DND-41 (cell line): ENCODE data around the gene BEST2.

Experiments
- ATAC-seq: fragments of 200-7000 bp; cut with Tn5 transposase; 3 replicates; pipeline ENCODE4 v1.9.1; 2021; ENCODE audit warnings: low read depth; ENCODE audit not compliant: insufficient read depth
- DNase-seq: peaks from one replicate; pipeline ENCODE4 v3.0.0-alpha.2; 2020
- H2AFZ ChIP-seq: 2 replicates; pipeline ENCODE4 v1.6.0; 2012; ENCODE audit warnings: low read depth, low read length
- H3K27ac ChIP-seq: 2 replicates; pipeline ENCODE4 v1.5.1; 2012; ENCODE audit warnings: low read length, inconsistent platforms
- H3K27me3 ChIP-seq: fragments of 200-600 bp; sonication (generic); 2 replicates; pipeline ENCODE4 v1.6.0; 2012; ENCODE audit warnings: low read length, mild to moderate bottlenecking, inconsistent platforms; ENCODE audit not compliant: insufficient read depth, poor library complexity
- H3K36me3 ChIP-seq: 2 replicates; pipeline ENCODE4 v1.5.1; 2012; ENCODE audit warnings: low read length, inconsistent platforms; ENCODE audit not compliant: insufficient read depth
- H3K4me1 ChIP-seq: 2 replicates; pipeline ENCODE4 v1.5.1; 2012; ENCODE audit warnings: mild to moderate bottlenecking, low read length; ENCODE audit not compliant: insufficient read depth
- H3K4me2 ChIP-seq: 2 replicates; pipeline ENCODE4 v1.6.0; 2012; ENCODE audit warnings: mild to moderate bottlenecking, moderate library complexity, low read length, inconsistent platforms; ENCODE audit not compliant: insufficient read depth
- H3K4me3 ChIP-seq, 2 experiments: fragments of 200-600 bp in 1 of 2; shearing (Covaris generic) in 1 of 2; 2 replicates each; pipeline ENCODE4 v1.5.1; 2012 to 2016; ENCODE audit warnings: inconsistent platforms in 2 of 2, low read length in 2 of 2, mild to moderate bottlenecking in 2 of 2, low read depth in 1 of 2, moderate library complexity in 1 of 2
- H3K79me2 ChIP-seq: 2 replicates; pipeline ENCODE4 v1.6.0; 2012; ENCODE audit warnings: low read length, inconsistent platforms; ENCODE audit not compliant: insufficient read depth
- H3K9ac ChIP-seq: 2 replicates; pipeline ENCODE4 v1.6.0; 2012; ENCODE audit warnings: low read depth, mild to moderate bottlenecking, inconsistent platforms, low read length, moderate library complexity
- H3K9me3 ChIP-seq: 2 replicates; pipeline ENCODE4 v1.5.1; 2012; ENCODE audit warnings: low read length, moderate library complexity, mild to moderate bottlenecking, inconsistent platforms; ENCODE audit not compliant: insufficient read depth, severe bottlenecking
- H4K20me1 ChIP-seq: 2 replicates; pipeline ENCODE4 v1.6.0; 2012; ENCODE audit warnings: low read length; ENCODE audit not compliant: insufficient read depth
- CTCF ChIP-seq: IDR thresholded peaks from 2 replicates; pipeline ENCODE4 v1.5.1; 2012; ENCODE audit warnings: borderline replicate concordance, low read length, moderate library complexity, mild to moderate bottlenecking; ENCODE audit not compliant: poor library complexity, severe bottlenecking; ENCODE audit errors: extremely low read depth
- EZH2 ChIP-seq: IDR thresholded peaks from 3 replicates; pipeline ENCODE4 v1.6.1; 2012; ENCODE audit warnings: borderline replicate concordance, low read depth, mild to moderate bottlenecking, moderate library complexity, low read length, inconsistent platforms; ENCODE audit not compliant: severe bottlenecking

The BEST2 gene

DNA sequence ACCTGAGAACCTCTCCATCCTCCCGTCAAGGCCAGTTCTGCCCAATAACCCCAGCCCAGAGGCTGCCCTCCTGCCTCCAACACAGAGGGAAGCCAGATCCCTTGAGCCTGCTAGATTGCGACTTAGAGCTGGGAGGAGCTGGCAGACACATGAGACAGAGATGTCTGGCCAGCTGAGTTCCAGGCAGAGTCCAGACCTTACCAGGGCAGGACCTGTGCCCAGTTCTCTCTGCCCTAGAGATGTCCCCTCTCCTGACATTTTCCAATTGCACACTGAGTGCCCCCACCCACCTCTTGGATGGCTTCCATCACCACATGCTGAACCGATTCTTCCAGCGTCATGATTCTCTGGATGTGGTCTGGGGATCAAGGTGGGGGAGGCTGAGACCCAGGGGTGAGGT, 20.7 kb downstream of the BEST2 start:
- H3K27me3 ChIP-seq, result no peaks in the 10 kb centered on the region
- TF ChIP-seq CTCF, result no peak
- no peak for TF ChIP-seq EZH2
- H3K4me3 ChIP-seq, result no peak overlapping the region
- no peak for ATAC-seq
- H4K20me1 ChIP-seq, result no peaks in the 10 kb centered on the region
- H3K27ac ChIP-seq, result no peak overlapping the region
- H3K4me2 ChIP-seq, result no peak overlapping the region
- H3K4me1 ChIP-seq, result peaks cover 19% of the 10 kb centered on the region
- H2AFZ ChIP-seq, result no peak overlapping the region
- H3K36me3 ChIP-seq, result no peaks in the 10 kb centered on the region
- no peaks in the 10 kb centered on the region for H3K79me2 ChIP-seq
- no peaks in the 10 kb centered on the region for H3K9me3 ChIP-seq
- H3K9ac ChIP-seq, result no peak overlapping the region
- DNase-seq, result no peak

- no peaks in the 10 kb centered on the region for H3K36me3 ChIP-seq
- TF ChIP-seq CTCF (peak; percentile 45), EZH2 (no peak)
- DNase-seq, result no peak
- no peaks in the 10 kb centered on the region for H3K9me3 ChIP-seq
- peaks cover 32% of the 10 kb centered on the region for H3K4me1 ChIP-seq
- no peak overlapping the region for H3K9ac ChIP-seq
- no peaks in the 10 kb centered on the region for H4K20me1 ChIP-seq
- H2AFZ ChIP-seq, result no peak overlapping the region
- H3K27ac ChIP-seq, result no peak overlapping the region
- no peaks in the 10 kb centered on the region for H3K79me2 ChIP-seq
- no peak for ATAC-seq
- no peak overlapping the region for H3K4me3 ChIP-seq
- no peaks in the 10 kb centered on the region for H3K27me3 ChIP-seq
- H3K4me2 ChIP-seq, result no peak overlapping the region
Measured at GRCh38 chr19:12773571-12773970, 22.0 kb downstream of the BEST2 start.

GRCh38 chr19:12774588-12775555, 23.3 kb downstream of the BEST2 start, which contains the start of gene HOOK2:
Gene HOOK2, minus strand, starts transcription at chr19:12775552. Its CDS starts 103 bp downstream, at chr19:12775449.
- Histone ChIP-seq H3K4me2 (peak within 1 kb of the TSS; percentile 100), H3K27ac (peak within 1 kb of the TSS; percentile 69), H3K27me3 (no peaks in the 10 kb centered on the region), H3K4me1 (peaks cover 42% of the 10 kb centered on the region), H3K9me3 (no peaks in the 10 kb centered on the region), H2AFZ (peak within 1 kb of the TSS; percentile 89), H3K9ac (peak within 1 kb of the TSS; percentile 77), H4K20me1 (no peaks in the 10 kb centered on the region), H3K4me3 (peak within 1 kb of the TSS; percentile 37 to 91; a peak in 3 of 4 replicates), H3K36me3 (no peaks in the 10 kb centered on the region), H3K79me2 (no peaks in the 10 kb centered on the region)
- ATAC-seq, result no peak
- no peak for DNase-seq
- no peak for TF ChIP-seq CTCF
- no peak for TF ChIP-seq EZH2
